Breast epithelium (tissue), 4 donors: ENCODE data around the gene CDH26. TPM values are rescaled to one million over a fixed set of nuclear protein-coding genes. Genes with fewer than 3 reads are reported as not detected.

ENCODE experiments used
- DNase-seq, 2 donors: peaks; one replicate each; pipeline ENCODE4 v3.0.0-alpha.2; 2019; ENCODE audit warnings: low spot score in 2 of 2
- H3K27ac ChIP-seq, 2 donors: fragments of 200-600 bp; sonication (generic) in 1 of 2; one replicate each; pipeline ENCODE4 v1.5.1; 2016 to 2019; ENCODE audit warnings: mild to moderate bottlenecking in 1 of 2
- H3K27me3 ChIP-seq, 2 donors: fragments of 200-600 bp; sonication (generic) in 1 of 2; one replicate each; pipeline versions ENCODE4 v1.5.1 to v1.6.0; 2017 to 2019; ENCODE audit warnings: control low read depth in 1 of 2, mild to moderate bottlenecking in 1 of 2
- H3K36me3 ChIP-seq: fragments of 200-600 bp; one replicate; pipeline ENCODE4 v1.5.1; 2019
- H3K4me1 ChIP-seq, 2 donors: fragments of 200-600 bp; sonication (generic); one replicate each; pipeline ENCODE4 v1.5.1; 2016 to 2019; ENCODE audit warnings: control low read depth in 1 of 2
- H3K4me3 ChIP-seq, 3 donors: fragments of 200-600 bp; sonication (generic); 1 replicate in 2 of 3; 2 replicates in 1 of 3; pipeline ENCODE4 v1.5.1; 2016 to 2019; ENCODE audit warnings: mild to moderate bottlenecking in 3 of 3, moderate library complexity in 2 of 3
- H3K9me3 ChIP-seq, 2 donors: fragments of 200-600 bp; sonication (generic) in 1 of 2; one replicate each; pipeline ENCODE4 v1.5.1; 2016 to 2019; ENCODE audit warnings: control low read depth in 1 of 2
- CTCF ChIP-seq, 3 donors: fragments of 450-650 bp; IDR thresholded peaks; one replicate each; pipeline ENCODE4 v1.5.1; 2016 to 2017; ENCODE audit warnings: antibody characterized with exemption in 3 of 3, mild to moderate bottlenecking in 3 of 3, moderate library complexity in 3 of 3
- POLR2A ChIP-seq: fragments of 450-650 bp; IDR thresholded peaks from one replicate; pipeline ENCODE4 v1.6.1; 2016; ENCODE audit warnings: antibody characterized with exemption, mild to moderate bottlenecking, moderate library complexity
- POLR2AphosphoS5 ChIP-seq, 3 donors: sonication (generic); formaldehyde crosslinking; IDR thresholded peaks; one replicate each; pipeline ENCODE4 v1.6.1; 2017; ENCODE audit warnings: antibody characterized with exemption in 3 of 3
- intact Hi-C: fragments of 100-400 bp; cut with DNase I; formaldehyde crosslinking; loops from one replicate; pipeline ENCODE4 v1.15.1; 2023; ENCODE audit warnings: low total_unique reads
- total RNA-seq, 3 donors: library from RNA; depleted of rRNA; stranded (reverse); fragments of >200 nt; gene quantifications; one replicate each; pipeline ENCODE4 v1.1.0, GENCODE V29; 2016

The CDH26 gene
- total RNA-seq, 3 donors from 2014 or later: 1.6 to 3.1 (median 2.1) TPM

DNA sequence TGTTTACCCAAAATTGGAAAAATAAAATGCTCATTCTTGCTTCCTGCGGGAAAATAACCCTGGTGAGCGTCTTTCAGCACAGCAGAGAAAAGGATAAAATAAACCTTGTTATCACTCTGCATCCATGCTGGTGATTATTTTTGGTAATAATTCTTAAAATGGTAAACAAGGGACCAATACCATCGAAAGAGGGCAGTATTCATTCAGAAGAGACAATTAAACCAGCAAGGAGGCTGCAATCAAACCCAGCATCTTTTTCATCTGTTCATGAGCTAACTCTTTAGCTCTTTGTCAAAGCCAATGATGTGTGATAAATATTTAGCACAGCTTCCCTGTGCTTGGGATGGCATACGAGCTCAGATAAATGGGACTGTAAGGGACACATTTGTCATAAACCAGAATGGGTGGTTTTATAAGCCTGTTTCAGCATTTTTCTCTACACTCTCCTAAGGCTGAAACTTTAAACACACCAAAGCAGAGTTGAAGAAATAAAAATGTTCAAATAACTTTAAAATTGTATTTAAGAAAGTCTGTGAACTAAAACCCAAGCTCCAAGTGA, 34.4 kb downstream of the CDH26 start:
- Histone ChIP-seq H3K4me3 (no peak overlapping the region), H3K36me3 (no peaks in the 10 kb centered on the region), H3K4me1 (peaks cover 0 to 6% of the 10 kb centered on the region in 2 donors), H3K27me3 (no peaks in the 10 kb centered on the region), H3K27ac (no peak overlapping the region), H3K9me3 (no peaks in the 10 kb centered on the region)
- intact Hi-C loops: no loop called here
- no peak for TF ChIP-seq POLR2A
- TF ChIP-seq POLR2AphosphoS5 (IDR thresholded peaks at IDR 0.05): no peak
- no peak for TF ChIP-seq CTCF (IDR thresholded peaks at IDR 0.05)
- no peak for DNase-seq

- intact Hi-C loops: no loop called here
- no peaks in the 10 kb centered on the region for H3K36me3 ChIP-seq
- no peaks in the 10 kb centered on the region for H3K27me3 ChIP-seq
- peak overlapping the region in 2 of 3 donors; percentile 10 to 23 for H3K4me3 ChIP-seq
- no peaks in the 10 kb centered on the region for H3K9me3 ChIP-seq
- DNase-seq: no peak
- H3K4me1 ChIP-seq: peaks cover 0 to 6% of the 10 kb centered on the region in 2 donors
- H3K27ac ChIP-seq: peak overlapping the region; percentile 5 to 19
- TF ChIP-seq POLR2A (no peak), CTCF (IDR thresholded peaks at IDR 0.05) (no peak), POLR2AphosphoS5 (IDR thresholded peaks at IDR 0.05) (no peak)
Measured at GRCh38 chr20:59993736-59994430, 35.7 kb downstream of the CDH26 start.

- Histone ChIP-seq H3K9me3 (no peaks in the 10 kb centered on the region), H3K4me1 (peaks cover 0 to 6% of the 10 kb centered on the region in 2 donors), H3K27me3 (no peaks in the 10 kb centered on the region), H3K27ac (peak overlapping the region; percentile 18 to 48), H3K36me3 (no peaks in the 10 kb centered on the region), H3K4me3 (peak overlapping the region in 1 of 3 donors; percentile 23)
- peak in 1 of 2 donors; percentile 26 for DNase-seq
- TF ChIP-seq CTCF (IDR thresholded peaks at IDR 0.05) (no peak), POLR2A (no peak), POLR2AphosphoS5 (IDR thresholded peaks at IDR 0.05) (no peak)
- intact Hi-C loops: no loop called here
Measured at GRCh38 chr20:59994697-59995122, 36.5 kb downstream of the CDH26 start.

GRCh38 chr20:59996108-59996507, 37.9 kb downstream of the CDH26 start:
- H3K27ac ChIP-seq: no peak overlapping the region
- intact Hi-C loops: no loop called here
- H3K27me3 ChIP-seq: no peaks in the 10 kb centered on the region
- no peaks in the 10 kb centered on the region for H3K36me3 ChIP-seq
- H3K4me3 ChIP-seq: no peak overlapping the region
- no peak for TF ChIP-seq POLR2AphosphoS5 (IDR thresholded peaks at IDR 0.05)
- TF ChIP-seq CTCF (IDR thresholded peaks at IDR 0.05): no peak
- no peak for TF ChIP-seq POLR2A
- peaks cover 0 to 6% of the 10 kb centered on the region in 2 donors for H3K4me1 ChIP-seq
- no peaks in the 10 kb centered on the region for H3K9me3 ChIP-seq
- DNase-seq: no peak

- H3K4me1 ChIP-seq: peaks cover 0 to 6% of the 10 kb centered on the region in 2 donors
- TF ChIP-seq POLR2AphosphoS5 (IDR thresholded peaks at IDR 0.05): no peak
- no peak for TF ChIP-seq CTCF (IDR thresholded peaks at IDR 0.05)
- no peak for TF ChIP-seq POLR2A
- no peaks in the 10 kb centered on the region for H3K27me3 ChIP-seq
- H3K4me3 ChIP-seq: no peak overlapping the region
- intact Hi-C loops: no loop called here
- no peaks in the 10 kb centered on the region for H3K36me3 ChIP-seq
- DNase-seq: no peak
- H3K9me3 ChIP-seq: no peaks in the 10 kb centered on the region
- H3K27ac ChIP-seq: no peak overlapping the region
Measured at GRCh38 chr20:59997896-59998295, 39.7 kb downstream of the CDH26 start.
